HG02759 (cell line): ENCODE measurements around the gene UVRAG.

Source experiments
- ATAC-seq: cut with Tn5 transposase; IDR thresholded peaks from one replicate; pipeline ENCODE4 v1.9.1; 2021; ENCODE audit warnings: mild to moderate bottlenecking, moderate library complexity; ENCODE audit not compliant: unreplicated experiment

UVRAG gene

GRCh38 chr11:75783416-75784084 is 31.5 kb upstream of the UVRAG start:
- ATAC-seq = no peak

- ATAC-seq = no peak
Observed at GRCh38 chr11:75784085-75784478, 30.9 kb upstream of the UVRAG start.

- ATAC-seq = no peak
Observed at GRCh38 chr11:75784506-75784905, 30.5 kb upstream of the UVRAG start.

- no peak for ATAC-seq
Observed at GRCh38 chr11:75785187-75785586, 29.8 kb upstream of the UVRAG start.

GRCh38 chr11:75786101-75786736 is 28.8 kb upstream of the UVRAG start:
- ATAC-seq = peak; percentile 89

- no peak for ATAC-seq
Observed at GRCh38 chr11:75789521-75789920, 25.5 kb upstream of the UVRAG start.

- ATAC-seq = no peak
Observed at GRCh38 chr11:75790986-75791385, 24.0 kb upstream of the UVRAG start.

- no peak for ATAC-seq
Observed at GRCh38 chr11:75792127-75792731, 22.8 kb upstream of the UVRAG start.

GRCh38 chr11:75792997-75793800 is 21.8 kb upstream of the UVRAG start:
- no peak for ATAC-seq

GRCh38 chr11:75793966-75794365 is 21.0 kb upstream of the UVRAG start:
- no peak for ATAC-seq

- ATAC-seq = no peak
Observed at GRCh38 chr11:75795276-75796090, 19.5 kb upstream of the UVRAG start.

- ATAC-seq = no peak
Observed at GRCh38 chr11:75796091-75796435, 18.9 kb upstream of the UVRAG start.

- no peak for ATAC-seq
Observed at GRCh38 chr11:75797116-75797515, 17.9 kb upstream of the UVRAG start.

GRCh38 chr11:75797792-75798191 is 17.2 kb upstream of the UVRAG start:
- no peak for ATAC-seq

- ATAC-seq = no peak
Observed at GRCh38 chr11:75800136-75800675, 14.8 kb upstream of the UVRAG start.

- no peak for ATAC-seq
Observed at GRCh38 chr11:75800728-75801361, 14.2 kb upstream of the UVRAG start.

- ATAC-seq = no peak
Observed at GRCh38 chr11:75801362-75802020, 13.5 kb upstream of the UVRAG start.

- no peak for ATAC-seq
Observed at GRCh38 chr11:75802021-75802912, 12.7 kb upstream of the UVRAG start.
